ENCODE data around the gene ADAM19. TPM values are rescaled to one million over a fixed set of nuclear protein-coding genes. Genes with fewer than 3 reads are reported as not detected.

ADAM19 gene
- total RNA-seq, 1 donor from 2014 or later: 9.1 TPM

DNA sequence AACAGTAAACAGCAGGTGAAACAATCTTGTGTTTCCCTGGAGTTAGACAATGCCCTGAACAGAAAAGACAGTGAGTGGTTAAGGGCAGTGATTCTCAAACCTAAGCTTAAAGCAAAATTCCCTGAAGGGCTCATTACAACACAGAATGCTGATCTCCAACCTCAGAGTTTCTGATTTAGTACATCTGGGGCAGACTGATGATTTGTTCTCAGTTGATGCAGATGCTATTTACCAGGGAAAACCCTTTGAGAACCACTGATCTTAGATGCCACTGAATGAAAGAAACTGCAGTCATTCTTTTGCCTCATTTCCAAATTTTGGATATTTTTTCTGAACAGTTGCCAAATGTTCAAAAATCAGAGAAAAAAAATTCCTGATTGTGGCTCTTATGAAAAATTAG lies 18.7 kb upstream of the ADAM19 start:
- H3K27me3 Mint-ChIP-seq (ENCODE audit: low read depth): no peaks in the 10 kb centered on the region
- no peak overlapping the region for H3K4me3 Mint-ChIP-seq
- TF ChIP-seq, protein P1, sequence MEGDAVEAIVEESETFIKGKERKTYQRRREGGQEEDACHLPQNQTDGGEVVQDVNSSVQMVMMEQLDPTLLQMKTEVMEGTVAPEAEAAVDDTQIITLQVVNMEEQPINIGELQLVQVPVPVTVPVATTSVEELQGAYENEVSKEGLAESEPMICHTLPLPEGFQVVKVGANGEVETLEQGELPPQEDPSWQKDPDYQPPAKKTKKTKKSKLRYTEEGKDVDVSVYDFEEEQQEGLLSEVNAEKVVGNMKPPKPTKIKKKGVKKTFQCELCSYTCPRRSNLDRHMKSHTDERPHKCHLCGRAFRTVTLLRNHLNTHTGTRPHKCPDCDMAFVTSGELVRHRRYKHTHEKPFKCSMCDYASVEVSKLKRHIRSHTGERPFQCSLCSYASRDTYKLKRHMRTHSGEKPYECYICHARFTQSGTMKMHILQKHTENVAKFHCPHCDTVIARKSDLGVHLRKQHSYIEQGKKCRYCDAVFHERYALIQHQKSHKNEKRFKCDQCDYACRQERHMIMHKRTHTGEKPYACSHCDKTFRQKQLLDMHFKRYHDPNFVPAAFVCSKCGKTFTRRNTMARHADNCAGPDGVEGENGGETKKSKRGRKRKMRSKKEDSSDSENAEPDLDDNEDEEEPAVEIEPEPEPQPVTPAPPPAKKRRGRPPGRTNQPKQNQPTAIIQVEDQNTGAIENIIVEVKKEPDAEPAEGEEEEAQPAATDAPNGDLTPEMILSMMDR (conservative IDR thresholded peaks at IDR 0.05): no peak
- H3K36me3 Mint-ChIP-seq (ENCODE audit: low read depth): no peaks in the 10 kb centered on the region
- H3K27ac Mint-ChIP-seq (ENCODE audit: unreplicated experiment): no peak overlapping the region
- peaks cover 3% of the 10 kb centered on the region for H3K9me3 Mint-ChIP-seq
- H3K4me1 Mint-ChIP-seq: peaks cover 30% of the 10 kb centered on the region
- DNase-seq (ENCODE audit: low read depth, low spot score): no peak

- Mint-ChIP-seq H3K4me3 (no peak overlapping the region), H3K4me1 (peaks cover 30% of the 10 kb centered on the region), H3K36me3 (ENCODE audit: low read depth) (no peaks in the 10 kb centered on the region), H3K27me3 (ENCODE audit: low read depth) (no peaks in the 10 kb centered on the region), H3K9me3 (peaks cover 3% of the 10 kb centered on the region), H3K27ac (ENCODE audit: unreplicated experiment) (peak overlapping the region; percentile 0)
- no peak for DNase-seq (ENCODE audit: low read depth, low spot score)
- TF ChIP-seq, protein P1 (conservative IDR thresholded peaks at IDR 0.05): no peak
Observed at GRCh38 chr5:157593052-157593757, 17.6 kb upstream of the ADAM19 start.

DNA sequence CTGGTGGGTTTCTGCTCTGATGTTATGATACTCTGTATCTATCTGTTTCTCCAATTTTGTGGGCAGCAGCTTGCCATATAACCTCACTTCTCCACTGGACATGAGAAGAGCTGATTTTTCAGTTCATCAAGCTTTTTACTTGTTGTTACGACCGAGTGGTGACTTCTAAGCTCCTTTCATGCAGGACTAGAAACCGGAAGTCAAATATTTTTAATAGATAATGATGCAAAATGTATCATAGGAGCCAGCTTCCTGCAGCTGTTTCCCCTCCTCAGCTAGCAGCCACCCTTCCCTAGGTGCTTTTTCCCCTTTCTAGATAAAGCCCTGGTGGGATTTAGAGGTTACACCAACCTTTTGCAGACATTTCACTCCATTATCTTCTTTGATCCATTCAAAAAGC lies 17.0 kb upstream of the ADAM19 start:
- no peak for DNase-seq (ENCODE audit: low read depth, low spot score)
- no peaks in the 10 kb centered on the region for H3K36me3 Mint-ChIP-seq (ENCODE audit: low read depth)
- H3K27ac Mint-ChIP-seq (ENCODE audit: unreplicated experiment): no peak overlapping the region
- peaks cover 3% of the 10 kb centered on the region for H3K9me3 Mint-ChIP-seq
- no peaks in the 10 kb centered on the region for H3K27me3 Mint-ChIP-seq (ENCODE audit: low read depth)
- H3K4me3 Mint-ChIP-seq: no peak overlapping the region
- H3K4me1 Mint-ChIP-seq: peaks cover 30% of the 10 kb centered on the region
- TF ChIP-seq, protein P1 (conservative IDR thresholded peaks at IDR 0.05): no peak

DNA sequence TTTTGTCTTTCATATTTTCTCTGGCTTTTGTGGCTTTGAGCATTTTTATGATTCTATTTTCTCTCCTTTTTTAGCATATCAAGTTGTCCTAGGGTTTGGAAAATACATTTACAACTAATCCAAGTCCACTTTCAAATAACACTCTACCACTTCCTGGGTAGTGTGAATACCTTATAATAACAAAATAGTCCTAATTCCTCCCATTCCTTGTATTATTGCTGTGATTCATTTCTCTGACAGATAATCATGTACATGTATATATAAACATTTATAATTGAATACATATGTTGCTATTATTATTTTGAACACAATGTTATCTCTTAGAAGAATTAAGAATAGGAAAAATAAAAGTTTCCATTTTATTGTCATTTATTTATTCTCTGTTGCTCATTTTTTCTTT lies 14.9 kb upstream of the ADAM19 start:
- peaks cover 20% of the 10 kb centered on the region for H3K4me1 Mint-ChIP-seq
- H3K36me3 Mint-ChIP-seq (ENCODE audit: low read depth): no peaks in the 10 kb centered on the region
- no peak for DNase-seq (ENCODE audit: low read depth, low spot score)
- no peak overlapping the region for H3K27ac Mint-ChIP-seq (ENCODE audit: unreplicated experiment)
- H3K9me3 Mint-ChIP-seq: no peaks in the 10 kb centered on the region
- no peak overlapping the region for H3K4me3 Mint-ChIP-seq
- no peaks in the 10 kb centered on the region for H3K27me3 Mint-ChIP-seq (ENCODE audit: low read depth)
- TF ChIP-seq, protein P1 (conservative IDR thresholded peaks at IDR 0.05): no peak

DNA sequence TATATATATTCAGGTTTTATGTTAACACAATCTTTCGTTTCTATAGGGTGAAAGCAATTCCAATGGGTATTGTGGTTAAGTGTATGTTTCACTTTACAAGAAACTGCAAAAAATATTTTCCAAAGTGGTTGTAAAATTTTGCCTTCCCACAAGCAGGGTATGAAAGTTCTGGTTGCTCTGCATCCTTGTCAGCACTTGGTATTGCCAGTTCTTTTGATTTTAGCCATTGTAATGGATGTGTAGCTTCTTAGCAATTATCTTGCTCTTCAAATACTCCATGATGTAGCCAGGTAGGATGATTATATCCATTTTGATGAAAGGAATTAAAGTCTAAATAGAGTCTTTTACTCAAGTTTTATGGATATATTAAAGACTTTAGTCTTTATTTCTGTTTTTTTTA lies 9.1 kb upstream of the ADAM19 start:
- Mint-ChIP-seq H3K9me3 (no peaks in the 10 kb centered on the region), H3K4me1 (no peaks in the 10 kb centered on the region), H3K27ac (ENCODE audit: unreplicated experiment) (no peak overlapping the region), H3K36me3 (ENCODE audit: low read depth) (no peaks in the 10 kb centered on the region), H3K4me3 (no peak overlapping the region), H3K27me3 (ENCODE audit: low read depth) (no peaks in the 10 kb centered on the region)
- no peak for DNase-seq (ENCODE audit: low read depth, low spot score)
- TF ChIP-seq, protein P1 (conservative IDR thresholded peaks at IDR 0.05): no peak

All from neural crest cell (in vitro differentiated cells).